GM19438 (cell line): ENCODE data around the gene DSG4.
"Not testable (repeated sequence)": the region's sequence is repeated elsewhere in the genome, so short reads cannot be mapped to it uniquely, and the experiment has no call there.

Experiments
- ATAC-seq: cut with Tn5 transposase; IDR thresholded peaks from one replicate; pipeline ENCODE4 v1.9.1; 2021; ENCODE audit warnings: low read depth; ENCODE audit not compliant: unreplicated experiment

Gene DSG4

GRCh38 chr18:31376477-31376876 lies at the start of gene DSG4:
TSS of gene DSG4 (plus strand) at chr18:31376777. CDS start at chr18:31376912, 135 bp downstream.
- no peak for ATAC-seq

GRCh38 chr18:31329787-31330438 lies 46.7 kb upstream of the DSG4 start:
- ATAC-seq, result no peak

- no peak for ATAC-seq
These were observed 33.1 kb upstream of the DSG4 start for GRCh38 chr18:31343454-31343853.

GRCh38 chr18:31353336-31353735 lies 23.2 kb upstream of the DSG4 start:
- ATAC-seq, result not testable (repeated sequence)

GRCh38 chr18:31354990-31355389 lies 21.6 kb upstream of the DSG4 start:
- ATAC-seq, result no peak

- ATAC-seq, result no peak
These were observed 20.6 kb upstream of the DSG4 start for GRCh38 chr18:31356025-31356424.

GRCh38 chr18:31364190-31364589 lies 12.4 kb upstream of the DSG4 start:
- no peak for ATAC-seq

- ATAC-seq, result no peak
These were observed 7.1 kb upstream of the DSG4 start for GRCh38 chr18:31369478-31369877.

GRCh38 chr18:31371989-31372388 lies 4.6 kb upstream of the DSG4 start:
- ATAC-seq, result no peak

GRCh38 chr18:31373641-31374040 lies 2.9 kb upstream of the DSG4 start:
- ATAC-seq, result no peak

- ATAC-seq, result no peak
These were observed 4.3 kb downstream of the DSG4 start for GRCh38 chr18:31380912-31381311.

- no peak for ATAC-seq
These were observed 5.5 kb downstream of the DSG4 start for GRCh38 chr18:31382107-31382506.

- no peak for ATAC-seq
These were observed 10.2 kb downstream of the DSG4 start for GRCh38 chr18:31386741-31387140.

- ATAC-seq, result no peak
These were observed 16.7 kb downstream of the DSG4 start for GRCh38 chr18:31393286-31393685.

- ATAC-seq, result no peak
These were observed 20.4 kb downstream of the DSG4 start for GRCh38 chr18:31396796-31397612.

- ATAC-seq, result no peak
These were observed 21.6 kb downstream of the DSG4 start for GRCh38 chr18:31398191-31398590.

GRCh38 chr18:31399306-31400032 lies 22.9 kb downstream of the DSG4 start:
- no peak for ATAC-seq

GRCh38 chr18:31401156-31402025 lies 24.8 kb downstream of the DSG4 start:
- no peak for ATAC-seq

- ATAC-seq, result no peak
These were observed 25.4 kb downstream of the DSG4 start for GRCh38 chr18:31402026-31402373.

GRCh38 chr18:31403409-31403808 lies 26.8 kb downstream of the DSG4 start:
- ATAC-seq, result no peak

- no peak for ATAC-seq
These were observed 31.1 kb downstream of the DSG4 start for GRCh38 chr18:31407649-31408048.
